Liver (tissue), 9 donors: ENCODE results near the gene PTP4A1. TPM values are rescaled to one million over a fixed set of nuclear protein-coding genes. Genes with fewer than 3 reads are reported as not detected.
"Not testable (repeated sequence)": the region's sequence is repeated elsewhere in the genome, so short reads cannot be mapped to it uniquely, and the experiment has no call there.

Experiments used
- DNase-seq: peaks from one replicate; pipeline ENCODE4 v3.0.0-alpha.2; 2017; ENCODE audit warnings: low spot score
- H3K27ac ChIP-seq, 2 donors: one replicate each; pipeline ENCODE4 v1.7.0; 2013; ENCODE audit warnings: inconsistent platforms in 2 of 2, low read length in 2 of 2, control low read depth in 1 of 2, low read depth in 1 of 2, mild to moderate bottlenecking in 1 of 2
- H3K27me3 ChIP-seq, 4 donors: one replicate each; pipeline versions ENCODE4 v1.6.1 to v1.7.0; 2013; ENCODE audit warnings: low read length in 3 of 4, inconsistent platforms in 1 of 4, mild to moderate bottlenecking in 1 of 4, moderate library complexity in 1 of 4; ENCODE audit not compliant: control insufficient read depth in 4 of 4, insufficient read depth in 4 of 4
- H3K36me3 ChIP-seq, 4 donors: one replicate each; pipeline versions ENCODE4 v1.6.1 to v1.7.0; 2013; ENCODE audit warnings: low read length in 3 of 4, mild to moderate bottlenecking in 3 of 4, low read depth in 1 of 4, moderate library complexity in 1 of 4; ENCODE audit not compliant: control insufficient read depth in 4 of 4, insufficient read depth in 3 of 4
- H3K4me1 ChIP-seq, 4 donors: one replicate each; pipeline versions ENCODE4 v1.6.1 to v1.7.0; 2013; ENCODE audit warnings: low read length in 3 of 4, mild to moderate bottlenecking in 3 of 4, moderate library complexity in 1 of 4; ENCODE audit not compliant: control insufficient read depth in 4 of 4, insufficient read depth in 4 of 4
- H3K4me3 ChIP-seq, 3 donors: one replicate each; pipeline versions ENCODE4 v1.6.1 to v1.7.0; 2013; ENCODE audit warnings: low read length in 3 of 3, control low read depth in 1 of 3, low read depth in 1 of 3, mild to moderate bottlenecking in 1 of 3
- H3K9ac ChIP-seq, 2 donors: one replicate each; pipeline ENCODE4 v1.7.0; 2013; ENCODE audit warnings: low read length in 2 of 2, mild to moderate bottlenecking in 2 of 2, moderate library complexity in 2 of 2, control low read depth in 1 of 2, low read depth in 1 of 2
- H3K9me3 ChIP-seq, 4 donors: one replicate each; pipeline versions ENCODE4 v1.6.1 to v1.7.0; 2013; ENCODE audit warnings: low read length in 3 of 4; ENCODE audit not compliant: control insufficient read depth in 4 of 4
- ATF3 ChIP-seq: IDR thresholded peaks from 2 replicates; pipeline ENCODE4 v1.6.1; 2016; ENCODE audit warnings: antibody characterized with exemption
- CTCF ChIP-seq: fragments of 150-350 bp; IDR thresholded peaks from 2 replicates; pipeline ENCODE4 v1.5.1; 2017; ENCODE audit warnings: improper control_type of control experiment, low read depth, low read length; ENCODE audit not compliant: missing input control
- EGR1 ChIP-seq, 2 donors: IDR thresholded peaks; 2 replicates each; pipeline ENCODE4 v1.6.1; 2016 to 2018; ENCODE audit warnings: antibody characterized with exemption in 2 of 2, low read depth in 2 of 2
- FOXA1 ChIP-seq: IDR thresholded peaks from 2 replicates; pipeline ENCODE4 v1.6.1; 2016; ENCODE audit warnings: antibody characterized with exemption
- FOXA2 ChIP-seq: IDR thresholded peaks from 2 replicates; pipeline ENCODE4 v1.6.1; 2016; ENCODE audit warnings: antibody characterized with exemption
- GABPA ChIP-seq, 2 donors: IDR thresholded peaks in 1 of 2; conservative IDR thresholded peaks in 1 of 2; 2 replicates each; pipeline ENCODE4 v1.6.1; 2016; ENCODE audit warnings: antibody characterized with exemption in 2 of 2, mild to moderate bottlenecking in 1 of 2, moderate library complexity in 1 of 2
- HNF4A ChIP-seq, 2 donors: conservative IDR thresholded peaks; 2 replicates each; pipeline ENCODE4 v1.6.1; 2016; ENCODE audit warnings: antibody characterized with exemption in 2 of 2, mild to moderate bottlenecking in 2 of 2
- HNF4G ChIP-seq: IDR thresholded peaks from 2 replicates; pipeline ENCODE4 v1.6.1; 2016; ENCODE audit warnings: antibody characterized with exemption
- JUND ChIP-seq, 2 donors: IDR thresholded peaks; 2 replicates each; pipeline ENCODE4 v1.6.1; 2016; ENCODE audit warnings: antibody characterized with exemption in 2 of 2
- MAX ChIP-seq: IDR thresholded peaks from 2 replicates; pipeline ENCODE4 v1.6.1; 2016; ENCODE audit warnings: antibody characterized with exemption
- NR2F2 ChIP-seq: IDR thresholded peaks from 2 replicates; pipeline ENCODE4 v1.6.1; 2016; ENCODE audit warnings: antibody characterized with exemption
- RAD21 ChIP-seq, 2 donors: IDR thresholded peaks; 2 replicates each; pipeline ENCODE4 v1.6.1; 2016; ENCODE audit warnings: antibody characterized with exemption in 2 of 2, mild to moderate bottlenecking in 2 of 2
- RXRA ChIP-seq, 2 donors: IDR thresholded peaks; 2 replicates each; pipeline ENCODE4 v1.6.1; 2017 to 2018; ENCODE audit warnings: antibody characterized with exemption in 2 of 2, mild to moderate bottlenecking in 1 of 2
- SP1 ChIP-seq: IDR thresholded peaks from 2 replicates; pipeline ENCODE4 v1.6.1; 2018; ENCODE audit warnings: antibody characterized with exemption, mild to moderate bottlenecking
- TAF1 ChIP-seq: conservative IDR thresholded peaks from 2 replicates; pipeline ENCODE4 v1.6.1; 2016; ENCODE audit warnings: antibody characterized with exemption, mild to moderate bottlenecking
- YY1 ChIP-seq: IDR thresholded peaks from 2 replicates; pipeline ENCODE4 v1.6.1; 2016; ENCODE audit warnings: antibody characterized with exemption, mild to moderate bottlenecking
- ZBTB33 ChIP-seq: IDR thresholded peaks from 2 replicates; pipeline ENCODE4 v1.6.1; 2016; ENCODE audit warnings: antibody characterized with exemption
- WGBS: extraction: QIAGEN DNeasy Blood & Tissue Kit; methylation state at CpG from one replicate; pipeline ENCODE4 v1.1.7; 2013; 5-methylcytosine and 5-hydroxymethylcytosine counted together
- polyA plus RNA-seq, 2 donors: library from polyadenylated mRNA; stranded (reverse) in 1 of 2; unstranded in 1 of 2; fragments of 200-250 nt in 1 of 2; fragments of >200 nt in 1 of 2; fragmentation: Nextera tagmentation in 1 of 2; extraction: Ambion mirVana in 1 of 2; gene quantifications; one replicate each; pipeline versions ENCODE4 v1.2.1 to v1.2.3, GENCODE V29; 2013 to 2015
- total RNA-seq, 2 donors: library from RNA; depleted of rRNA; stranded (reverse); fragments of >200 nt; gene quantifications; one replicate each; pipeline ENCODE4 v1.2.3, GENCODE V29; 2014
- donor health status: healthy.
- donor health status: healthy.
- donor health status: healthy.
- donor health status: healthy.
- donor health status: healthy.

The PTP4A1 gene
- total and polyA plus RNA-seq, 4 donors: 34.3 to 237 (median 152) TPM

GRCh38 chr6:63584566-63584965 lies 12.3 kb downstream of the PTP4A1 start:
- WGBS: 88% methylated on average over 8 of the region's 8 CpGs
- Histone ChIP-seq H3K27ac (peak overlapping the region in 1 of 2 donors; percentile 27), H3K4me3 (no peak overlapping the region), H3K36me3 (peaks cover 1 to 37% (median 15%) of the 10 kb centered on the region in 4 donors), H3K27me3 (no peaks in the 10 kb centered on the region), H3K9me3 (no peaks in the 10 kb centered on the region), H3K9ac (no peak overlapping the region), H3K4me1 (no peaks in the 10 kb centered on the region)
- DNase-seq: no peak
- TF ChIP-seq MAX (no peak), RAD21 (IDR thresholded peaks at IDR 0.05) (no peak), EGR1 (IDR thresholded peaks at IDR 0.05; ENCODE audit: low read depth in 2 of 2) (peak in 1 of 2 donors; percentile 24)

GRCh38 chr6:63585652-63586051 lies 13.4 kb downstream of the PTP4A1 start:
- TF ChIP-seq RAD21 (IDR thresholded peaks at IDR 0.05): peak in 1 of 2 donors; percentile 6
- not testable (repeated sequence) for H3K27me3 ChIP-seq, H3K9ac ChIP-seq, H3K9me3 ChIP-seq, H3K27ac ChIP-seq, H3K4me1 ChIP-seq, H3K4me3 ChIP-seq, DNase-seq
- 49% methylated on average over 2 of the region's 2 CpGs for WGBS
- peaks cover 0 to 26% (median 5%) of the 10 kb centered on the region in 4 donors for H3K36me3 ChIP-seq

GRCh38 chr6:63589952-63590411 lies 17.7 kb downstream of the PTP4A1 start:
- no peaks in the 10 kb centered on the region for H3K27me3 ChIP-seq
- no peaks in the 10 kb centered on the region for H3K9me3 ChIP-seq
- H3K4me1 ChIP-seq: no peaks in the 10 kb centered on the region
- no peak for TF ChIP-seq NR2F2
- TF ChIP-seq ATF3: peak; percentile 63
- TF ChIP-seq YY1: peak; percentile 74
- no peak for TF ChIP-seq GABPA (IDR thresholded peaks at IDR 0.05 in 1 of 2, conservative IDR thresholded peaks at IDR 0.05 in 1 of 2)
- TF ChIP-seq FOXA1: peak; percentile 63
- TF ChIP-seq RAD21 (IDR thresholded peaks at IDR 0.05): peak; percentile 31 to 51
- TF ChIP-seq SP1: no peak
- TF ChIP-seq HNF4A (conservative IDR thresholded peaks at IDR 0.05): peak; percentile 53 to 64
- TF ChIP-seq RXRA (IDR thresholded peaks at IDR 0.05): peak in 1 of 2 donors; percentile 63
- peak; percentile 88 for TF ChIP-seq JUND (IDR thresholded peaks at IDR 0.05)
- TF ChIP-seq FOXA2: peak; percentile 67
- no peaks in the 10 kb centered on the region for H3K36me3 ChIP-seq
- DNase-seq: no peak
- WGBS: 53% methylated on average over 2 of the region's 2 CpGs
- no peak overlapping the region for H3K9ac ChIP-seq
- no peak overlapping the region for H3K4me3 ChIP-seq
- peak overlapping the region in 1 of 2 donors; percentile 10 for H3K27ac ChIP-seq

GRCh38 chr6:63592886-63593285 lies 20.6 kb downstream of the PTP4A1 start:
- no peak for DNase-seq
- H3K9ac ChIP-seq: no peak overlapping the region
- no peak overlapping the region for H3K4me3 ChIP-seq
- 94% methylated on average over 7 of the region's 7 CpGs for WGBS
- H3K36me3 ChIP-seq: no peaks in the 10 kb centered on the region
- H3K4me1 ChIP-seq: peaks cover 0 to 4% (median under 1%) of the 10 kb centered on the region in 4 donors
- no peaks in the 10 kb centered on the region for H3K9me3 ChIP-seq
- no peaks in the 10 kb centered on the region for H3K27me3 ChIP-seq
- no peak overlapping the region for H3K27ac ChIP-seq
- TF ChIP-seq FOXA2 (no peak), ZBTB33 (no peak), MAX (no peak), GABPA (IDR thresholded peaks at IDR 0.05 in 1 of 2, conservative IDR thresholded peaks at IDR 0.05 in 1 of 2) (no peak), EGR1 (IDR thresholded peaks at IDR 0.05; ENCODE audit: low read depth in 2 of 2) (no peak), RXRA (IDR thresholded peaks at IDR 0.05) (no peak), SP1 (no peak), HNF4A (conservative IDR thresholded peaks at IDR 0.05) (no peak), CTCF (no peak), ATF3 (no peak), JUND (IDR thresholded peaks at IDR 0.05) (no peak), FOXA1 (no peak), YY1 (no peak), TAF1 (no peak), RAD21 (IDR thresholded peaks at IDR 0.05) (no peak), HNF4G (no peak), NR2F2 (no peak)
